WTC11 (cell line): ENCODE data around the gene ULK4. TPM values are rescaled to one million over a fixed set of nuclear protein-coding genes. Genes with fewer than 3 reads are reported as not detected.

ENCODE experiments used
- ATAC-seq: fragments of 200-7000 bp; cut with Tn5 transposase; 2 replicates; pipeline ENCODE4 v1.10.0; 2021; ENCODE audit warnings: mild to moderate bottlenecking, moderate library complexity
- CTCF ChIA-PET: fragments of 300-600 bp; sonication (Branson Sonifier 250); formaldehyde crosslinking; loops from one replicate; lab custom pipeline; 2021; ENCODE audit warnings: antibody characterized with exemption; lab: Charles Lee
- POLR2A ChIA-PET: fragments of 350-600 bp; sonication (Branson Sonifier 250); formaldehyde crosslinking; loops from one replicate; lab custom pipeline; 2021; ENCODE audit warnings: antibody characterized with exemption; lab: Charles Lee
- DNase-seq: peaks from one replicate; pipeline ENCODE4 v3.0.0; 2021; ENCODE audit warnings: low spot score
- H3K27ac Mint-ChIP-seq: 2 replicates; pipeline ENCODE4 v1.8.0; 2021; ENCODE audit warnings: mixed read lengths
- H3K27me3 Mint-ChIP-seq: 2 replicates; pipeline ENCODE4 v1.8.0; 2021; ENCODE audit warnings: low read depth, mild to moderate bottlenecking, moderate library complexity, mixed read lengths
- H3K36me3 Mint-ChIP-seq: 2 replicates; pipeline ENCODE4 v1.8.0; 2021; ENCODE audit warnings: mixed read lengths
- H3K4me1 Mint-ChIP-seq: 2 replicates; pipeline ENCODE4 v1.8.0; 2022; ENCODE audit warnings: mixed read lengths
- H3K4me3 Mint-ChIP-seq: 2 replicates; pipeline ENCODE4 v1.8.0; 2021; ENCODE audit warnings: mild to moderate bottlenecking, moderate library complexity, mixed read lengths
- H3K9me3 Mint-ChIP-seq: 2 replicates; pipeline ENCODE4 v1.8.0; 2021; ENCODE audit warnings: mixed read lengths
- ATF3 ChIP-seq: sonication (generic); formaldehyde crosslinking; conservative IDR thresholded peaks from 2 replicates; pipeline ENCODE4 v1.8.1; 2022; ENCODE audit warnings: mild to moderate bottlenecking, missing genetic modification reagents
- CREM ChIP-seq: sonication (generic); formaldehyde crosslinking; IDR thresholded peaks from 2 replicates; pipeline ENCODE4 v1.8.1; 2022; ENCODE audit warnings: mild to moderate bottlenecking, missing genetic modification reagents, moderate library complexity
- E2F4 ChIP-seq: sonication (generic); formaldehyde crosslinking; IDR thresholded peaks from 2 replicates; pipeline ENCODE4 v1.8.1; 2022; ENCODE audit warnings: low read depth, mild to moderate bottlenecking, moderate library complexity, missing genetic modification reagents, borderline replicate concordance
- E2F5 ChIP-seq: sonication (generic); formaldehyde crosslinking; IDR thresholded peaks from 2 replicates; pipeline ENCODE4 v1.8.1; 2022; ENCODE audit warnings: mild to moderate bottlenecking, moderate library complexity, missing genetic modification reagents
- EMX1 ChIP-seq: fragments of 250-450 bp; sonication (Bioruptor Pico); IDR thresholded peaks from 2 replicates; pipeline ENCODE4 v1.8.0; 2021; ENCODE audit warnings: mild to moderate bottlenecking
- FOXK1 ChIP-seq: sonication (generic); formaldehyde crosslinking; IDR thresholded peaks from 2 replicates; pipeline ENCODE4 v1.8.0; 2022; ENCODE audit warnings: mild to moderate bottlenecking, moderate library complexity, missing genetic modification reagents
- FOXP1 ChIP-seq: sonication (generic); formaldehyde crosslinking; IDR thresholded peaks from 2 replicates; pipeline ENCODE4 v1.8.0; 2022; ENCODE audit warnings: missing genetic modification reagents, mild to moderate bottlenecking, moderate library complexity, borderline replicate concordance
- GABPB1 ChIP-seq: sonication (generic); formaldehyde crosslinking; IDR thresholded peaks from 2 replicates; pipeline ENCODE4 v1.8.1; 2023; ENCODE audit warnings: mild to moderate bottlenecking, missing genetic modification reagents
- GRHL2 ChIP-seq: fragments of 250-450 bp; sonication (Bioruptor Pico); IDR thresholded peaks from 2 replicates; pipeline ENCODE4 v1.8.0; 2022; ENCODE audit warnings: mild to moderate bottlenecking, moderate library complexity; ENCODE audit not compliant: insufficient replicate concordance, severe bottlenecking
- GTF2I ChIP-seq: fragments of 250-450 bp; sonication (Bioruptor Pico); conservative IDR thresholded peaks from 2 replicates; pipeline ENCODE4 v1.4.0; 2021; ENCODE audit warnings: mild to moderate bottlenecking
- IRF1 ChIP-seq: sonication (generic); formaldehyde crosslinking; IDR thresholded peaks from 2 replicates; pipeline ENCODE4 v1.8.0; 2023; ENCODE audit warnings: missing genetic modification reagents
- KAT7 ChIP-seq: sonication (generic); formaldehyde crosslinking; IDR thresholded peaks from 2 replicates; pipeline ENCODE4 v1.8.1; 2023; ENCODE audit warnings: missing genetic modification reagents, mild to moderate bottlenecking, borderline replicate concordance
- NR3C1 ChIP-seq: sonication (generic); formaldehyde crosslinking; conservative IDR thresholded peaks from 2 replicates; pipeline ENCODE4 v1.8.1; 2023; ENCODE audit warnings: low read depth, mild to moderate bottlenecking, missing genetic modification reagents
- PRDM15 ChIP-seq: sonication (generic); formaldehyde crosslinking; IDR thresholded peaks from 2 replicates; pipeline ENCODE4 v1.8.0; 2022; ENCODE audit warnings: missing genetic modification reagents
- RELA ChIP-seq: sonication (generic); formaldehyde crosslinking; IDR thresholded peaks from 2 replicates; pipeline ENCODE4 v1.8.1; 2022; ENCODE audit warnings: missing genetic modification reagents, mild to moderate bottlenecking, borderline replicate concordance
- RORB ChIP-seq: fragments of 250-450 bp; sonication (Bioruptor Pico); IDR thresholded peaks from 2 replicates; pipeline ENCODE4 v1.9.0; 2021; ENCODE audit warnings: mild to moderate bottlenecking
- SP1 ChIP-seq: sonication (generic); formaldehyde crosslinking; conservative IDR thresholded peaks from 2 replicates; pipeline ENCODE4 v1.8.1; 2022; ENCODE audit warnings: missing genetic modification reagents
- TCF7 ChIP-seq: sonication (generic); formaldehyde crosslinking; IDR thresholded peaks from 2 replicates; pipeline ENCODE4 v1.8.0; 2022; ENCODE audit warnings: mild to moderate bottlenecking, low read depth, missing genetic modification reagents, moderate library complexity
- USF2 ChIP-seq: sonication (generic); formaldehyde crosslinking; IDR thresholded peaks from 2 replicates; pipeline ENCODE4 v1.8.1; 2023; ENCODE audit warnings: mild to moderate bottlenecking, missing genetic modification reagents, moderate library complexity
- ZBTB43 ChIP-seq: sonication (generic); formaldehyde crosslinking; IDR thresholded peaks from 2 replicates; pipeline ENCODE4 v1.8.1; 2023; ENCODE audit warnings: mild to moderate bottlenecking, missing genetic modification reagents
- ZNF396 ChIP-seq: fragments of 250-450 bp; sonication (Bioruptor Pico); IDR thresholded peaks from 2 replicates; pipeline ENCODE4 v1.8.0; 2021; ENCODE audit warnings: mild to moderate bottlenecking, moderate library complexity, borderline replicate concordance
- ZNF423 ChIP-seq: fragments of 250-450 bp; sonication (Bioruptor Pico); IDR thresholded peaks from 2 replicates; pipeline ENCODE4 v2.1.2; 2022; ENCODE audit warnings: mild to moderate bottlenecking, moderate library complexity
- ZNF425 ChIP-seq: fragments of 250-450 bp; sonication (Bioruptor Pico); conservative IDR thresholded peaks from 2 replicates; pipeline ENCODE4 v1.9.0; 2021; ENCODE audit warnings: mild to moderate bottlenecking
- total RNA-seq: library from RNA; stranded (reverse); gene quantifications from 3 replicates; pipeline ENCODE4 v1.2.3, GENCODE V29; 2021

The ULK4 gene
- total RNA-seq, 1 experiment from 2014 or later = 9.2 TPM

- TF ChIP-seq FOXP1 (CRISPR knock-in tag) = no peak
- TF ChIP-seq ZNF396 (CRISPR knock-in tag) = no peak
- TF ChIP-seq PRDM15 (CRISPR knock-in tag) = no peak
- no peak for TF ChIP-seq GABPB1 (CRISPR knock-in tag)
- TF ChIP-seq RELA = no peak
- TF ChIP-seq USF2 (CRISPR knock-in tag) = no peak
- no peak for TF ChIP-seq ATF3 (CRISPR knock-in tag)
- no peak for TF ChIP-seq SP1
- TF ChIP-seq ZBTB43 (CRISPR knock-in tag) = no peak
- TF ChIP-seq ZNF423 (CRISPR knock-in tag) = no peak
- no peak for TF ChIP-seq FOXK1 (CRISPR knock-in tag)
Measured at GRCh38 chr3:41260063-41260450, 701.8 kb downstream of the ULK4 start (continued).

GRCh38 chr3:41259449-41260062, 702.3 kb downstream of the ULK4 start:
- CTCF ChIA-PET = no interaction called here
- DNase-seq = no peak
- H3K4me3 Mint-ChIP-seq = no peak overlapping the region
- peaks cover 5% of the 10 kb centered on the region; the same call in 1 of the 2 replicates for H3K9me3 Mint-ChIP-seq
- ATAC-seq = no peak
- no peaks in the 10 kb centered on the region for H3K36me3 Mint-ChIP-seq
- H3K27ac Mint-ChIP-seq = no peak overlapping the region
- H3K4me1 Mint-ChIP-seq = peaks cover 3% of the 10 kb centered on the region
- POLR2A ChIA-PET = no interaction called here
- H3K27me3 Mint-ChIP-seq = no peaks in the 10 kb centered on the region
- TF ChIP-seq GTF2I (CRISPR knock-in tag) = no peak
- TF ChIP-seq RELA = no peak
- TF ChIP-seq EMX1 = no peak
- no peak for TF ChIP-seq RORB (CRISPR knock-in tag)
- no peak for TF ChIP-seq IRF1
- TF ChIP-seq, all 79 proteins: peak for 0

- no peak for ATAC-seq
- peaks cover 13% of the 10 kb centered on the region; the same call in 1 of the 2 replicates for H3K9me3 Mint-ChIP-seq
- H3K27ac Mint-ChIP-seq = no peak overlapping the region
- CTCF ChIA-PET = no interaction called here
- no peak for DNase-seq
- H3K36me3 Mint-ChIP-seq = no peaks in the 10 kb centered on the region
- POLR2A ChIA-PET = no interaction called here
- no peak overlapping the region for H3K4me3 Mint-ChIP-seq
- H3K4me1 Mint-ChIP-seq = peaks cover 3% of the 10 kb centered on the region
- no peaks in the 10 kb centered on the region for H3K27me3 Mint-ChIP-seq
- no peak for TF ChIP-seq E2F5
- no peak for TF ChIP-seq EMX1
- no peak for TF ChIP-seq TCF7
- no peak for TF ChIP-seq GRHL2 (CRISPR knock-in tag)
- TF ChIP-seq E2F4 (CRISPR knock-in tag) = no peak
- TF ChIP-seq ZNF425 (CRISPR knock-in tag) = no peak
- TF ChIP-seq KAT7 (CRISPR knock-in tag) = no peak
- no peak for TF ChIP-seq NR3C1 (CRISPR knock-in tag)
- TF ChIP-seq CREM (CRISPR knock-in tag) = no peak
Measured at GRCh38 chr3:41258239-41258800, 703.6 kb downstream of the ULK4 start.
